Spleen (tissue), 7 donors: ENCODE data around the gene KRT27.

Source experiments
- POLR2A ChIP-seq, 3 donors: fragments of 450-650 bp; IDR thresholded peaks; one replicate each; pipeline ENCODE4 v1.5.1; 2017; ENCODE audit warnings: antibody characterized with exemption in 3 of 3, mild to moderate bottlenecking in 1 of 3
- POLR2AphosphoS5 ChIP-seq, 3 donors: sonication (generic); formaldehyde crosslinking; IDR thresholded peaks; one replicate each; pipeline ENCODE4 v1.5.1; 2017; ENCODE audit warnings: antibody characterized with exemption in 3 of 3
- TF ChIP-seq, protein P1 (sequence below), 11 experiments: fragments of 200-600 bp in 7 of 11; fragments of 450-650 bp in 4 of 11; sonication (generic) in 4 of 11; IDR thresholded peaks in 8 of 11; conservative IDR thresholded peaks in 3 of 11; 1 replicate in 7 of 11; 2 replicates in 4 of 11; pipeline versions ENCODE4 v1.4.0 to v1.8.0; 2016 to 2021; ENCODE audit warnings: antibody characterized with exemption in 11 of 11, inconsistent platforms in 4 of 11, mild to moderate bottlenecking in 1 of 11
- donor health status: DM: no; HTN: no; CAD: no; lungs with moderate emphysema.
- donor health status: DM: no; HTN: no; CAD: no.
- donor health status: DM: no; HTN: no; CAD: no.

- TF ChIP-seq POLR2A (IDR thresholded peaks at IDR 0.05) (no peak), POLR2AphosphoS5 (IDR thresholded peaks at IDR 0.05) (no peak)
- TF ChIP-seq, protein P1, sequence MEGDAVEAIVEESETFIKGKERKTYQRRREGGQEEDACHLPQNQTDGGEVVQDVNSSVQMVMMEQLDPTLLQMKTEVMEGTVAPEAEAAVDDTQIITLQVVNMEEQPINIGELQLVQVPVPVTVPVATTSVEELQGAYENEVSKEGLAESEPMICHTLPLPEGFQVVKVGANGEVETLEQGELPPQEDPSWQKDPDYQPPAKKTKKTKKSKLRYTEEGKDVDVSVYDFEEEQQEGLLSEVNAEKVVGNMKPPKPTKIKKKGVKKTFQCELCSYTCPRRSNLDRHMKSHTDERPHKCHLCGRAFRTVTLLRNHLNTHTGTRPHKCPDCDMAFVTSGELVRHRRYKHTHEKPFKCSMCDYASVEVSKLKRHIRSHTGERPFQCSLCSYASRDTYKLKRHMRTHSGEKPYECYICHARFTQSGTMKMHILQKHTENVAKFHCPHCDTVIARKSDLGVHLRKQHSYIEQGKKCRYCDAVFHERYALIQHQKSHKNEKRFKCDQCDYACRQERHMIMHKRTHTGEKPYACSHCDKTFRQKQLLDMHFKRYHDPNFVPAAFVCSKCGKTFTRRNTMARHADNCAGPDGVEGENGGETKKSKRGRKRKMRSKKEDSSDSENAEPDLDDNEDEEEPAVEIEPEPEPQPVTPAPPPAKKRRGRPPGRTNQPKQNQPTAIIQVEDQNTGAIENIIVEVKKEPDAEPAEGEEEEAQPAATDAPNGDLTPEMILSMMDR (IDR thresholded peaks at IDR 0.05 in 8 of 11, conservative IDR thresholded peaks at IDR 0.05 in 3 of 11): no peak
These were observed 18.8 kb upstream of the KRT27 start for GRCh38 chr17:40801157-40801556.
